Femur (tissue), 1 donor: Measurements from ENCODE around the gene ZCCHC8.
"Not testable (repeated sequence)": the region's sequence is repeated elsewhere in the genome, so short reads cannot be mapped to it uniquely, and the experiment has no call there.

Experiments used
- DNase-seq: peaks from one replicate; pipeline ENCODE4 v3.0.0-alpha.2; 2017

The ZCCHC8 gene

GRCh38 chr12:122506393-122506938, 5.7 kb upstream of the ZCCHC8 start:
- DNase-seq, result no peak

DNA sequence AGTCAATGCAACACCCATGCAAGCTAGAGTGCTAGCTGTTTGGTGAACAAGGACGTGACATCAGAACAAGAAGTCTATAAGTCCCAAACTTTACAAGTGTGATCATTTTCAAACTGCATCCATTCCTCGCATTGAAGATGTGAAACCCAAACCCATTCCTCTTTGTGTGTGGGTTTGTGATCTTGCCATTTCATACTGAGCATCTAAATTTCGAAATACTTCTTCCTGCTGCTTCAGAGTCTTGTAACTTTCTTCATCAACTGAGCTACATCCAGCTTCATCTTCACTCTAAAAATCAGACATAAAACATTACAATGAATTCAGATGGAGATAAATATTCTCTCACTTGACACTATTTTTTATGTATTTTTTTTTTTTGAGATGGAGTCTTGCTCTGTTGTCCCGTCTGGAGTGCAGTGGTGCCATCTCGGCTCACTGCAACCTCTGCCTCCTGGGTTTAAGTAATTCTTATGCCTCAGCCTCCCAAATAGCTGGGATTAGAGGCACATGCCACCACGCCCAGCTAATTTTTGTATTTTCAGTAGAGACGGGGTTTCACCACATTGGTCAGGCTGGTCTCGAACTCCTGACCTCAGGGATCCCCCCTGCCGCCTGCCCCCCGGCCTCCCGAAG, 4.8 kb upstream of the ZCCHC8 start:
- DNase-seq, result no peak

GRCh38 chr12:122503783-122504590, 3.3 kb upstream of the ZCCHC8 start:
- no peak for DNase-seq

GRCh38 chr12:122503147-122503751, 2.5 kb upstream of the ZCCHC8 start:
- no peak for DNase-seq

DNA sequence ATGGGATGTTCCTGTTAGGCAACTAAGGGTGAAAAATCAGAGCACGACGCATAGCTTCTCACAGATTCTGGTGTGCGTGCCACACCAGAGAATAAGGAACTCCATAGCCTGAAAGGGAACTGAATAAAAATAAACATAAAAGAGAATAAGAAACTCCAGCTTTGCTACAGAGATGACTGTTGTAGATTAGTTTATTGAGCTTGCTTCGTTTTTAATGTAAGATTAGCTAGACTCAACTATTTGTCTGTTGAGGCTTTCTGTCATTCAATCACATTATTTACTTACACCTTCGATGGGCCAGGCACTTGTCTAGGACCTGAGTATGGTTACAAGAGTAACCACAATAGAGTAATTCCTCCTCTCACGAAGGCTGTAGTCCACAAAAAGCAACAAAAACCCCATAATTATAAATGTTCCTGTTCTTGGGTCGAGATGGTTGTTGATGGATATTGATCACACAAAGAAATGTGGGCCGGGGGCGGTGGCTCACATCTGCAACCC, 807 bp upstream of the ZCCHC8 start:
- DNase-seq, result no peak

DNA sequence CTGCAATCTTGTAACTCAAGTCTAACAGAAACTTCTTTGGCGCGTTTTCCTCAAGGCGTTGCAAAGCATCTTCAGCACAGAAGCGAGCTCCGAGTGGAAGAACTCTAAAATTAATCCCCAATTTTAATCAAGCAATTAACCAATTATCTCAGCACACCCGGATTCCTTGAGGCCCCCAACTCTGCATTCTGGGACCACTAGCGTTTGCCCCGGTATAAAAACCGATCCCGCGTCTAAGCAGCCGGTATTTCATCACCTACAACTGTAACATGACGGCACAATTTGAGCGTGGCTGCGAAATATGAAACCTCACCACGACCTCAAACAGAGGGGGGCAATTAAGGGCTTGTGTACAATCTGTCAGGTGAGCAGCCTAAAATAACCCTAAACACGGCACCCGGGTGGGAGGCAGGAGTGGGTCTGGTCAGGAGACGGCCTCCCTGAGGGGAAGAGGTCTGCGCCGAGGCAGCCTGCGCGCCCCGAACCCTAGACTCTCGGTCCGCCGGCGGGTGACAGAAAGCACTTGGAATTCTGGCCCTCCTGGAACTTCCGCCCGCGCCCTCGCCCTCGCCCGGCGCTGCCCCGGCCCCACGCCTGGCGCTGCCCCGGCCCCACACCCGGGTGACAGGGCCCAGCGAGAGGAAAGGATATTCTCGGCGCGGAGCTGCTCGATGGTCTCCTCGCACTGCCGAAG, 594 bp downstream of the ZCCHC8 start:
- peak; percentile 77 for DNase-seq

DNA sequence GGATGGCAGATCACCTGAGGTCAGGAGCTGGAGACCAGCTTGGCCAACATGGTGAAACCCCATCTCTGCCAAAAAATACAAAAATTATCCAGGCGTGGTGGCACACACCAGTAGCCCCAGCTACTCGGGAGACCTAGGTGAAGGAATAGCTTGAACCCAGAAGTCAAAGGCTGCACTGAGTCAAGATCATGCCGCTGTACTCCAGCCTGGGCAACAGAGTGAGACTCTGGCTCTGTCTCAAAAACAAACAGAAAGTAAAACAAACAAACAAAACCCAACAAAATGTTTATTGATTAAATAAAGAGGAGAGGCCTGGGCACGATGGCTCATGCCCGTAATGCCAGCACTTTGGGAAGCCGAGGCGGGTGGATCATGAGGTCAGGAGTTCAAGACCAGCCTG, 5.5 kb downstream of the ZCCHC8 start:
- DNase-seq, result no peak

DNA sequence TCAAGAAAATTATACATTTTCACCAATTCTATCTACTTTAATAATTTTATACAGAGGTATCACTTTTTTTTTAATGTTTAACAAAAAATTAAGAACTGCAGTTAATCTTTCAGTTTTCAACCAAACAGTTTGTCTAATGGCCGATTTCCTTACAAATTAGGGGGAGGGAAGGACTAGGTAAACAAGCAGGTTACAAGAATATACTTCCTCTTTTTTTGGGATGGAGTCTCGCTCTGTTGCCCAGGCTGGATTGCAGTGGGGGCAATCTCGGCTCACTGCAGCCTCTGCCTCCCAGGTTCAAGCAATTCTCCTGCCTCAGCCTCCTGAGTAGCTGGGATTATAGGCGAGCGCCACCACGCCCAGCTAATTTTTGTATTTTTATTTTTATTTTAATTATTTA, 7.5 kb downstream of the ZCCHC8 start:
- not testable (repeated sequence) for DNase-seq

GRCh38 chr12:122491991-122492390, 8.7 kb downstream of the ZCCHC8 start:
- DNase-seq, result no peak

- DNase-seq, result no peak
Observed at GRCh38 chr12:122489038-122489437, 11.7 kb downstream of the ZCCHC8 start.

GRCh38 chr12:122487807-122488206, 12.9 kb downstream of the ZCCHC8 start:
- DNase-seq, result not testable (repeated sequence)

GRCh38 chr12:122486805-122487426, 13.8 kb downstream of the ZCCHC8 start:
- DNase-seq, result no peak

DNA sequence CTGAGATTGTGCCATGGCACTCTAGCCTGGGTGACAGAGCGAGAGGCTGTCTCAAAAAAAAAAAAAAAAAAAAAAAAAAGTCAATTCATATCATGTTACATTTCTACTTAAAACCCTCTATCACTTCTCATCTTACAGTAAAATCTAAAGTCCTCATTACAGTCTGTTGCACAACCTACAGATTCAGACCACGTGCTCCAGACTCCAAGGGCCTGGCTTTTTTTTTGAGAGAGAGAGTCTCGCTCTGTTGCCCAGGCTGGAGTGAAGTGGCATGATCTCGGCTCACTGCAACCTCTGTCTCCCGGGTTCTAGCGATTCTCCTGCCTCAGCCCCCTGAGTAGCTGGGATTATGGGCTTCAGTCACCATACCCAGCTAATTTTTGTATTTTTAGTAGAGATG, 14.4 kb downstream of the ZCCHC8 start:
- DNase-seq, result not testable (repeated sequence)

GRCh38 chr12:122484385-122484784, 16.3 kb downstream of the ZCCHC8 start:
- not testable (repeated sequence) for DNase-seq

GRCh38 chr12:122483969-122484368, 16.8 kb downstream of the ZCCHC8 start:
- DNase-seq, result no peak

DNA sequence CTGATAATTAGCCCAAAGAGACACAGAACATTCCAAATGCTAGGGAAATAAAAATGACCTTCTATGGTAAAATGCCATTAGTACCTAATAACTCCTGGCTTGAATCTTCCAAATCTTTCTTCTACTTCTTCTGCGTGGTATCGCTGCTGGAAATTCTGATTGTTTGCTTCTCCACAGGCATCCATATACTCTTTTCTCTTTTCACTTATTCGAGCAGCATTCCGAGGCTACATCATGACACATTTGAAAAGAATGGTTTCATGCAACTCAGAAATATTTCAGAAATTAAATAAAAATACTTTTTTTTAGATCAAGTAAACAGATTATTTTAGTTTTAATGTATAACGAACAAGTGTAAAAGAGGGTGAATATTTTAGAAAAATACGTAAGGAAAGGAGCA, 18.9 kb downstream of the ZCCHC8 start:
- DNase-seq, result no peak

DNA sequence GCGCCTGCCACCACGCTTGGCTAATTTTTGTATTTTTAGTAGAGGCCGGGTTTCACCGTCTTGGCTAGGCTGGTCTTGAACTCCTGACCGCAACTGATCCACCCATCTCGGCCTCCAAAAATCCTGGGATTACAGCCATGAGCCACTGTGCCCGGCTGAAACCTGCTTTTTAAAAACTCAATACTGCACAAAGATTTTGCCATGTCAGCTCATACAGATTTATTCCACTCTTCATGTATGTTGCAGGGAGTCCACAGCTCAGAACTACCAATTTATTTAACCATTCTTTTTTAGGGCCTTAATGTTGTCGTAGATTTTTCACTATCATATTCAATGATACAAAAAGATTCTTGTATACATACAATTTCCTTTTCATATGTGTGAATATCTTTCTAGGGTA, 20.0 kb downstream of the ZCCHC8 start:
- no peak for DNase-seq

- no peak for DNase-seq
Observed at GRCh38 chr12:122474324-122474716, 26.4 kb downstream of the ZCCHC8 start.

- no peak for DNase-seq
Observed at GRCh38 chr12:122473543-122474323, 27.0 kb downstream of the ZCCHC8 start.

DNA sequence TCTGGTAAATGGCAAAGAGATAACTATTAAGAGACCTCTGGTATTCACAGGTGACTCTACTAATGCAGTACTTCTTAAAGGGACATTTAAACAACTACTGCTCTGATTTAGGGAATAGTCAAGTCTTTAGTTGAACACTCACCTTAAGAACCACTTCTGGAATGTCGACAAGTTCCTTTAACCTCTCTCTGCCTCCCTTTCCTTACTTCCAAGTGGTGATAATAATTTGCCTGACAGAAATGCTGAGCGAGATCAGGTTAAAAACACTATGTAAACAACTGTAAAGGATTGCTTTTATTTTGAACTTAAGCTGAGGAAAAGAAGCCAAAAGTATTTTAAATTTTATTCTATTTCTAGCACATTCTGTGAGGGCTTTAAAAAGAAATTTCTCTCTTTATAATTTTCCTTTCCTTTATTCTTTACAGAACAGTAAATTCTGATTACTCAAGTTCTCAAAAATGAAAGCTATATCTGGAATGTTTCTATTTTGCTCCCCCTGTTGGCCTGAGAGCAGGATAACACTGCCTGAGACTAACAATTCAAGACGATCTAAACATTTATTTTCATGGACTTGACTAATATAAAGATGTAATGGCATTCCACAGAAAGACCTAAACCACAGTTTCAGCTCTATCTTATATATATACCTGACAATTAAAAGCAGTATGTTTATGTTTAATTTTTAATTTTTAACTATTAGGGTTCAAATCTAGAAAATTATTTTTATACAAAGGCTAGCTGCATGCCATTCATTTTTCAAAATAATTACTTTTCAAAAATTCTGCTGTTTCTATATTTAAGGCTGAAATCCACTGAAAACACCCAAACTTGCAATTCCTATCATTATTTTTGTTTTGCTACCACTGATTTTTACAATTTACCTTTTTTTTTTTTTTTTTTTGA, 29.2 kb downstream of the ZCCHC8 start:
- no peak for DNase-seq

DNA sequence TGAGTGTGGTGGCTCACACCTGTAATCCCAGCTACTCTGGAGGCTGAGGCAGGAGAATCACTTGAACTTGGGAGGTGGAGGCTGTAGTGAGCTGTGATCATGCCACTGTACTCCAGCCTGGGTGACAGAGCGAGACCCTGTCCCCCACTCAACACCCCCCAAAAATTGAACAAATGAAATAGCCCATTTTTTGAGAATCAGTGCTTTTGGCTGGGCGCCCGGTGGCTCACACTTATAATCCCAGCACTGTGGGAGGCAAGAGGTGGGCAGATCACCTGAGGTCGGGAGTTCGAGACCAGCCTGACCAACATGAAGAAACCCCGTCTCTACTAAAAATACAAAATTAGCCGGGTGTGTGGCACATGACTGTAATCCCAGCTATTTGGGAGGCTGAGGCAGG, 30.2 kb downstream of the ZCCHC8 start:
- DNase-seq, result not testable (repeated sequence)
